Bronchial epithelial cell (primary cell): ENCODE data around the gene SGO2. TPM values are rescaled to one million over a fixed set of nuclear protein-coding genes. Genes with fewer than 3 reads are reported as not detected.

Source experiments
- DNase-seq: peaks from one replicate; pipeline ENCODE4 v3.0.0-alpha.2; 2010; ENCODE audit warnings: low read depth
- FAIRE-seq: peaks from 2 replicates; lab custom pipeline; 2011; peaks lifted over from hg19 to GRCh38; lab: Jason Lieb, UNC
- H3K27me3 ChIP-seq: 2 replicates; pipeline ENCODE4 v1.5.1; 2011; ENCODE audit warnings: low read length; ENCODE audit not compliant: control insufficient read depth, insufficient read depth
- H3K36me3 ChIP-seq: 2 replicates; pipeline ENCODE4 v1.5.1; 2011; ENCODE audit warnings: low read length; ENCODE audit not compliant: control insufficient read depth, insufficient read depth
- H3K4me3 ChIP-seq: 2 replicates; pipeline ENCODE4 v1.5.1; 2011; ENCODE audit warnings: mild to moderate bottlenecking, low read depth, low read length, control low read depth
- total RNA-seq: library from RNA; depleted of rRNA; stranded (reverse); fragments of >200 nt; gene quantifications from 2 replicates; pipeline ENCODE4 v1.2.1, GENCODE V29; 2014
- TF ChIP-seq, protein P1 (sequence below): IDR thresholded peaks from 2 replicates; pipeline ENCODE4 v1.5.1; 2011; ENCODE audit warnings: mild to moderate bottlenecking, moderate library complexity, low read length, control low read depth, inconsistent platforms; ENCODE audit not compliant: insufficient read depth, severe bottlenecking

Gene SGO2
- total RNA-seq, 1 donor from 2014 or later = 0.79 TPM

DNA sequence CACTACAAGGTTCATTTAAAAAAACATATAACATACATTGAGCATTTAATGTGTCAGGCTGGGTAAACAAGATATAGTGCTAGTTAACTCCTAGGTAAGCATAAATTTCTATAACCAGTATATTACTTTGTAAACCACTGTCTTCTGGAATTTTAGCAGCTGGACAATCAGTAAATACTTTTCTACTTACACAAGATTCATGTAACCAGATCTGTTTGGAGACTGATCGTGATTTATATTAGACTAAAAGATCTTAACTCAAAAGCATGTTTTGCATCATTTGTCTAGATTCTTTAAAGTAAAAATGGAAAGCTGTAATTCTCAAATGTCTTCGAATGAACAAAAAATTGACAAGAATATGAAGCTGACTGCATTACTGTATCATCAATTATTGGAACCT lies 941 bp upstream of the SGO2 start:
- no peaks in the 10 kb centered on the region for H3K27me3 ChIP-seq
- no peak overlapping the region for H3K4me3 ChIP-seq
- FAIRE-seq (no peak), DNase-seq (no peak)
- TF ChIP-seq, protein P1, sequence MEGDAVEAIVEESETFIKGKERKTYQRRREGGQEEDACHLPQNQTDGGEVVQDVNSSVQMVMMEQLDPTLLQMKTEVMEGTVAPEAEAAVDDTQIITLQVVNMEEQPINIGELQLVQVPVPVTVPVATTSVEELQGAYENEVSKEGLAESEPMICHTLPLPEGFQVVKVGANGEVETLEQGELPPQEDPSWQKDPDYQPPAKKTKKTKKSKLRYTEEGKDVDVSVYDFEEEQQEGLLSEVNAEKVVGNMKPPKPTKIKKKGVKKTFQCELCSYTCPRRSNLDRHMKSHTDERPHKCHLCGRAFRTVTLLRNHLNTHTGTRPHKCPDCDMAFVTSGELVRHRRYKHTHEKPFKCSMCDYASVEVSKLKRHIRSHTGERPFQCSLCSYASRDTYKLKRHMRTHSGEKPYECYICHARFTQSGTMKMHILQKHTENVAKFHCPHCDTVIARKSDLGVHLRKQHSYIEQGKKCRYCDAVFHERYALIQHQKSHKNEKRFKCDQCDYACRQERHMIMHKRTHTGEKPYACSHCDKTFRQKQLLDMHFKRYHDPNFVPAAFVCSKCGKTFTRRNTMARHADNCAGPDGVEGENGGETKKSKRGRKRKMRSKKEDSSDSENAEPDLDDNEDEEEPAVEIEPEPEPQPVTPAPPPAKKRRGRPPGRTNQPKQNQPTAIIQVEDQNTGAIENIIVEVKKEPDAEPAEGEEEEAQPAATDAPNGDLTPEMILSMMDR = no peak
- H3K36me3 ChIP-seq = no peaks in the 10 kb centered on the region

DNA sequence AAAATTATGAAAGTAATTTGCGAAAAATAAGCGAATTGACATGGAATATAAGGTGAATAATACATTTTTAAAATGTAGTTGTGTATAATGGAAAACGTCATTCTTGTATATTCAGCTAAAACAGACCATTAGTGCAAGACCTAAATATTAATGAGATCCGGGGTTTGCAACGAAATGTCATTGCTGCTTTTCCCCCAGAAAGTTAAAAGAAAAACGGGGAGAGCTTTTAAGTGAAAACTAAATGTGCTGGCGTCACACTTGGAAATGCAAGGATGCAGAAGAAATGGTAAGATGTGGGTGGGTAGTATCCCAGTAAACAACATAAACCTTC lies 491 bp upstream of the SGO2 start:
- DNase-seq (no peak), FAIRE-seq (no peak)
- TF ChIP-seq, protein P1 = no peak
- peak overlapping the region; percentile 64 for H3K4me3 ChIP-seq
- no peaks in the 10 kb centered on the region for H3K36me3 ChIP-seq
- no peaks in the 10 kb centered on the region for H3K27me3 ChIP-seq

DNA sequence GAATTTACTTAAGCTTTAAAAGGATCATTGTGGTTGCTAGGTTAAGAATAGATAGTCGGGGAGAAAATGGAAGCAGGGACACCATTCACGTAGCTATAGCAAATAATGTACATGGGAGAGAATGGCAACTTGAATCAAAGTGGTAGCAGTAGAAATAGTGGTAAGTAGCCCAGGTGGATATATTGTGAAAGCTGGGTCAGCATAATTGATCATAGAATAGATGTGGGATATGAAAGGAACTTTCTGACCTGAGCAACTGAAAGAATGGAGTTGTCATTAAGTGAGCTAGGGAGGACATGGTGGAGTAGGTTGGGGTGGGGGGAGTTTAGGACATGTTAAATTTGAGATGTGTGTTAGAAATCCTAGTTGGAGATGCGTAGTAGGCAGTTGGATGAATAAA lies 2.2 kb downstream of the SGO2 start:
- TF ChIP-seq, protein P1 = no peak
- no peak for FAIRE-seq
- H3K27me3 ChIP-seq = no peaks in the 10 kb centered on the region

DNA sequence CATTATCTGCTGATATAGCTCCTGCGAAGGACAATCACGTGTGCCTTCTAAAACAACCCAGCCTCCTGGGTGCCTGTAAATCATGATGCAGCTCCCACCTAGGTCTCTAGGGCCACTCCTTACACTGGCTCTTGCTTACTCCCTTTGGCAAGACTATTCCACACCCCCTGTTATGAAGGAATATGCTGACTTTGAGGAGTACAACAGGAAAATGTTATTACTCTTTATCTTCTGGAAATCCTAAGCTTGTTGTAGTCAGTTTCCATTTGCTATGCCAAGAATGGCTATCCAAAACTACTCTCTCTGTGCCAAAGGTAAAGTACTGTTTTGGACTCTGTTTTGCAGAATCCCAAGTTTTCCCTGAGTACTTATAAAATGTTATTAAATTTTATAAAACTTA lies 7.7 kb downstream of the SGO2 start:
- H3K27me3 ChIP-seq = no peaks in the 10 kb centered on the region
- peaks cover 3% of the 10 kb centered on the region for H3K36me3 ChIP-seq
- H3K4me3 ChIP-seq = no peak overlapping the region
- DNase-seq (no peak), FAIRE-seq (no peak)
- TF ChIP-seq, protein P1 = no peak

More for the DNA sequence above, 2.2 kb downstream of the SGO2 start:
- no peak for DNase-seq
- H3K4me3 ChIP-seq = no peak overlapping the region
- H3K36me3 ChIP-seq = no peaks in the 10 kb centered on the region

DNA sequence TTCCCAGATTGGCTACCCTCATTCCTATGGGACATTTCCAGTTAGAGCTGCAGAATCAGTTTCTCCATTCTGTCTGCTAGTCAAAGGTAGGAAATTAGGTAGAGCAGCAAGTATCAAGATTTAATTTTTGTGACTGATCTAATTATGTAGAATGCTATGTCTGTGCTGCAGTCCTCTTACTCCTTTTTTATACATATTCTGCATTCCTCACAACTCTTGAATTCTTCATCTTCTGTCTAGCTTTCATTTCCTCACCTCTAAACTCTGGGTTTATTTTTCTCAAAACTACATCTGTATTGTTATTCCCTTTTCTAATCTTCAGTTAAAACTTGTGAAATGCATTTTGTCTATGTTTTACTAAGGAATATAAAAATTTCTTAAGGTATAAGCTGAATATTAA lies 8.6 kb downstream of the SGO2 start:
- no peak overlapping the region for H3K4me3 ChIP-seq
- DNase-seq (no peak), FAIRE-seq (no peak)
- no peaks in the 10 kb centered on the region for H3K27me3 ChIP-seq
- TF ChIP-seq, protein P1 = no peak
- peaks cover 3% of the 10 kb centered on the region for H3K36me3 ChIP-seq

DNA sequence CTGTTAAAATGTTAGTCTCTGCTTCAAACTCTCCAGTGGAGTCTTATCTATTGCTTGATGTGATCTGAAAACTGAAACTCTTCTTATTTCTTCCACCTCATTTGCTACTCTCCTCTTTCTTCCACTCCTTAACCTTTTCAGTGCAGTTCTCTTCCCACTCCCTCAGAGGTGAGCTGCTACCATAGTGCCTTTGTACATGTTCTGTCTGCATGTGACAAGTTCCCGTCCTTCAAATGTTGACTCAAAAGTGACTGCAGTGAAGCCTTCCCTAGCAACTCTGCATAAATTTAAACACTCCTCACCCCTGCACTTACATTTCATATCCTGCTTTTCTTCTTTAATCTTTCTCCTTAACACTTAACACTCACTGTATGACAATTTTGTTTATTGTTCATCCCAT lies 12.1 kb downstream of the SGO2 start:
- Histone ChIP-seq H3K27me3 (no peaks in the 10 kb centered on the region), H3K36me3 (peaks cover 5% of the 10 kb centered on the region), H3K4me3 (no peak overlapping the region)
- no peak for DNase-seq
- TF ChIP-seq, protein P1 = no peak
- FAIRE-seq = no peak
